ENCODE data around the gene ACSF3.
"Not testable (repeated sequence)": the region's sequence is repeated elsewhere in the genome, so short reads cannot be mapped to it uniquely, and the experiment has no call there.

Gene ACSF3

DNA sequence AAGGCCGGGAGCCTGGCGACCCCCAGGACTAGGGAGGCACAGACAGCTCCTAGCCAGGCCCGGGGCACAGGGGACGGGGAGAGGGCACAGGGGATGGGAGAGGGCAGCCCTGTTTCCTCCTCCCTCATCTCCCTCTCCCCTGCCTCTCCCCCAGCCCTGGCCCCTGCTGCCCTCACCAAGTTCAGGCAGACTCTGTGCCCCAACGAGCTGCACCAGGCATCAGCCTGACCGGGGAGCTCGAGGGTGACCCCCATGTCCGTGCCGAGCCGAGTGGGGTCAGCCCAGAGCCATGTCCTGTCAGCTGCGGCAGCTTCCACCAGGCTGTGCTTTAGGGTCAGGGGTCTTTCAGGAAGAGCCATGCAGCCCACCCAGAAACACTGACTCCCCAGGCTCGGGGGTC is 83.8 kb downstream of the ACSF3 start:
- DNase-seq = no peak

DNA sequence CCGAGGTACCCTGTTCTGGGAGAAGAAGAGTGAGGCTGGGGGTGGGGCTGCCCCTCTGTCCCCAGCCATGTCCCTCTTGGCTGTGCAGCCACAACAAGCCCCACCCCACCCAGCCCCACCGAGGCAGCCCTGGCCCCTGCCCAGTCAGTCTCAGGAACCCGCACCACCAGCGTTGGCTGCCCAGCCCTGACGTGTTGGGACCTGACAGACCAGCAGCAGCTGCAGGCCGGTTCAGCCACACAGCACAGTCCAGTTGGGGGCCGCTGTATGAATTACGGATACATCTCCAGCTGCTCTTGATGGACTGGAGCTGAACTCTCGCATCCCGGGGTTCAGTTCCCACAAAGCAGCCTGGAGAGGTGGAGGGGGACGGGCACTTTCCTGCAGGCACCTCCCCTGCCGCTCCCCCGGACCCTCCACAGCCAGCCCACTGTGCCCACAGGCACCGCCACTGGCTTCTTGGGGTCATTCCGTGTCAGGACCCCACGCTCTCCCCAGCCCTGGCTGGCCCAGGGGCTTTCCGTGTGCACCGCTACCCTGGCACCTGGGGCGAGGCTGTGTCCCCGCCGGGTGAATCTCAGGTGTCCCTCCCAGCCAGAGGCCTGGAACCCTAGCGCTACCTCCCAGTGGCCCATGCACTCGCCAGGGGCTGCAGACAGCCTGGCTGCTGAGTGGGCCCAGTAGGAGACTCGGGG is 84.9 kb downstream of the ACSF3 start:
- DNase-seq = no peak

DNA sequence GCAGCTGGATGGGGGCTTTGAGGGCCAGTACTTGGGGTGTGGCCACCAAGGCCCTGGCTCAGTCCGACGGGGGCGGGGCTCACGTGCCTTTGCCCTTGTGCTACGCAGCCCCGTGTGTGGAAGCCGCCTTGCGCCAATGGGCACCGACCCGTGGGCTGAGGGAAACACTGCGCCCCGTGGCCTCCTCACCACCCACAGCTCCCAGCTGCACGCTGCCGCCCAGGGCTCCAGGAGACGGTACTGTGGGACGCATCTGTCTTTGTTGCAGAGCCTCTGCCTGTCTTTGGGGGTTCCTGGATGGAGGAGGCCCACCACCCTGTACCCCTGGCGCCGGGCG is 85.5 kb downstream of the ACSF3 start:
- DNase-seq = no peak

DNA sequence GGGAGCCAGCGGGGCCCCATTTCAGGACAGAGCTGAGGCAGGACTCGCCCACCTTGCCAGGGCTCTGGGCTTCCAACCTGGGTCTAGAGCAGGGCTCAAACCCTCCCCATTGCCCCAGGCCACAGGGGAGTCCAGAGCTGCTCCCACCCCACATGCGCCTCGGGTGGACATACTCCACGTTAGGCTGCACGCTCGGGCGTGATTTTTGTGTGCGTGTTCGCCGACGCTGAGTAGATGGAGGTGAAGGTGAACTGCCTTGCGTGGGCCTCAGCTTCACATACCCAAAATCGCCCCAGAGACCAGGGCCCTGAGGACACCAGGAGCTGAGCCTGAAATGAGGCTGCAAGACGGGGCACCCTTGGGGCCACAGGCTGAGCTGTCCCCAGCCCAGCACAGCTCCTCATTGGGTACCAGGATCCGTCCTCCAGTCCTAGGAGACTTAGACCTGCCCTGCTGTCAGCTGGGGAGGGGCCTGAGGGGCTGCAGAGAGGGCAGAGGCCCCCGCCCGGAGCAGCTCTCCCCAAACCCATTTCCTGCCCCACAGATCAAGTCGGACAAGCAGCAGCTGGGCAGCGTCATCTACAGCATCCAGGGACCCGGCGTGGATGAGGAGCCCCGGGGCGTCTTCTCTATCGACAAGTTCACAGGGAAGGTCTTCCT is 86.1 kb downstream of the ACSF3 start:
- DNase-seq = no peak

DNA sequence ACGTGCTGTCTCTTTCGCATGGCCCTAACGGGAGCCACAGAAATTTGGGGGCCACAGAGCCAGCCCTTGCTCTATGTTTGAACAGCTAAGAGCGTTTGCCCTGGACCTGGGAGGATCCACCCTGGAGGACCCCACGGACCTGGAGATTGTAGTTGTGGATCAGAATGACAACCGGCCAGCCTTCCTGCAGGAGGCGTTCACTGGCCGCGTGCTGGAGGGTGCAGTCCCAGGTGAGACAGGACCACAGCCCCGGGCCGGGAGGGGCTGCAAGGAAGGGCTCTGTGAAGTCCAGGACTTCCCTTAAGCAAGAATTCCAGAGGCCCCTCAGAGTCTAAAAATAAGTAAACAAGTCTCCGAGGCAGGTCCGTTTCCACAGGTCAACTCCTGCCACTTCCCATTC is 89.8 kb downstream of the ACSF3 start:
- DNase-seq = no peak

DNA sequence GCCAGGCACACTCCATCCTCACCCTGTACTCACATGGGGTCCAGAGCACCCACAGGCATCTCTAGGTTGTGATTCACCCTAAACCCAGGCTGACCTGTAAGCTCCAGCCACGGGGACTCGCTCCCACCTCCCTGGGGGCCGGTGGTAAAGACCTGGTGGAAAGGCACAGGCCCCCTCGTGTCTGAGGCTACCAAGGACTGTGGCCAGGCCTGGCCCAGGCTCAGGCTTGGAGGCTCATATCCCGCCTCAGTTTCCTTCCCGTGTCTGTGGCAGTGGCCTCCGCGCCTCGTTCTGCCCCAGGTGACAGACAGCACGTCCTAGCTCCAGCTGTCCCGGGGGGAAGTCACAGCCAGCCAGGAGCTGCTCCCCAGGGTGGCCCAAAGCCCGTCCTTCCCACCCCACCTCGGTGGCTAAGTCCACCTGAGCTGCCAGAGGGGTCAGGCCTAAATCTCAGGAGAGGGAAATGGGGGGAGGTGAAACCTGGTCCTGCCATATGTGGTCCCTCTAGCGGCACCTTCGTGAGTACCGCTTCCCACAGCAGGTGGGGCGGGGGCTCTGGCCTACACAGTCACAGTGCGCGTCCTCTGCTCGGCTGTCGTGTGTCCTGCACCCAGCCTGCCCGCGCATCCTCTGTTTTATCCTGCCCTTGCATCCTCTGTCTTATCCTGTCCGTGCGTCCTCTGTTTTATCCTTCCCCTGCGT is 90.5 kb downstream of the ACSF3 start:
- no peak for DNase-seq

DNA sequence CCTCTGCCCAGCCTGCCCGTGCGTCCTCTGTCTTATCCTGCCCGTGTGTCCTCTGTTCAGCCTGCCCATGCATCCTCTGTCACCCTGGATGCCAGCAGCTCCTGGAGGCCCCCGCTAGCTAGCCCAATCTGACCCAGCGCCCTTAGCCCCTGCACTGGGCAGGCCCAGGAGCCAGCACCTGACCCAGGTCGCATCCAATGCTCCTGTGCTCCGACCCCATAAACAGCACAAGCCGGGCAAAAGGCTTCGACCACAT is 91.0 kb downstream of the ACSF3 start:
- DNase-seq = no peak

DNA sequence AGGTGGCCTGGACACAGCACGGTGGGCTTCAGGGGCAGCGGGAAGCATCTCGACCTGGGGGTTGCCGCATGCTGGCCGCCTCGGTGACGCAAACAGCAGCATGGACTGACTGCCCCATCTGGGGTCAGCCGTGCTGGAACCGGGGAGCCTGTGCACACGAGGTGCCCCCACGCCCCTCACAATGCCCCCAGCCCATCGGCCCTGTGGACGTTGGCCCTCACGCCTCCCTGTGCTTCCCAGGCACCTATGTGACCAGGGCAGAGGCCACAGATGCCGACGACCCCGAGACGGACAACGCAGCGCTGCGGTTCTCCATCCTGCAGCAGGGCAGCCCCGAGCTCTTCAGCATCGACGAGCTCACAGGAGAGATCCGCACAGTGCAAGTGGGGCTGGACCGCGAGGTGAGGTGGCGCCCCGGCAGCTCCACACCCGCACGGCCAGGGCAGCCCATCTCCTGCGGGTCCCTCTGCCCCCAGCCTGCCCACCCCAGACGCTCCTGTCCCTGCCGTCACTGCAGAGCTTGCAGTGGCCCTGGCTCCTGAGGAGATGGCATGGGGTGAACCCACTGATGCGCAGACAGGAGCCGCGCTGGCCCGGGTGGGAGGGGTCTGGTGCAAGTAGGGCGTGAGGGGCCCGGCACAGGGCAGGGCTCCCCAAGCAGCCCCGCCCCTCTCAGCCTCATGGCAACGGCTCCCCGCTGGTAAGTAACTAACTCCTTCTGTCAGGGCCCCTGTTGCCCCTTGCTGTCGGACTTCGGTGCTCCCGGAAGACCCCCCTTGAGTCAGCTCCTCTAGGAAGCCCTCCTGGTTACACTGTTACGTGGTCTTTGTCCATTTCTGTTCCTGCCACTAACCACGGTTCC is 91.5 kb downstream of the ACSF3 start:
- DNase-seq = no peak

DNA sequence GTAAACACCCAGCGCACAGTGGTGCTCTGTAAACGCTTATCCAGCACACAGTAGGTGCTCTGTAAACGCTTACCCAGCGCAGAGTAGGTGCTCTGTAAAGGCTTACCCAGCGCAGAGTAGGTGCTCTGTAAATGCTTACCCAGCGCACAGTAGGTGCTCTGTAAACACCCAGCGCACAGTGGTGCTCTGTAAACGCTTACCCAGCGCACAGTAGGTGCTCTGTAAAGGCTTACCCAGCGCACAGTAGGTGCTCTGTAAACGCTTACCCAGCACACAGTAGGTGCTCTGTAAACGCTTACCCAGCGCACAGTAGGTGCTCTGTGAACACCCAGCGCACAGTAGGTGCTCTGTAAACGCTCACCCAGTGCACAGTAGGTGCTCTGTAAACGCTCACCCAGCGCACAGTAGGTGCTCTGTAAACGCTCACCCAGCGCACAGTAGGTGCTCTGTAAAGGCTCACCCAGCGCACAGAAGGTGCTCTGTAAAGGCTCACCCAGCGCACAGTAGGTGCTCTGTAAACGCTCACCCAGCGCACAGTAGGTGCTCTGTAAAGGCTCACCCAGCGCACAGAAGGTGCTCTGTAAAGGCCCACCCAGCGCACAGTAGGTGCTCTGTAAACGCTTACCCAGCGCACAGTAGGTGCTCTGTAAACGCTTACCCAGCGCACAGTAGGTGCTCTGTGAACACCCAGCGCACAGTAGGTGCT is 92.4 kb downstream of the ACSF3 start:
- DNase-seq = not testable (repeated sequence)

DNA sequence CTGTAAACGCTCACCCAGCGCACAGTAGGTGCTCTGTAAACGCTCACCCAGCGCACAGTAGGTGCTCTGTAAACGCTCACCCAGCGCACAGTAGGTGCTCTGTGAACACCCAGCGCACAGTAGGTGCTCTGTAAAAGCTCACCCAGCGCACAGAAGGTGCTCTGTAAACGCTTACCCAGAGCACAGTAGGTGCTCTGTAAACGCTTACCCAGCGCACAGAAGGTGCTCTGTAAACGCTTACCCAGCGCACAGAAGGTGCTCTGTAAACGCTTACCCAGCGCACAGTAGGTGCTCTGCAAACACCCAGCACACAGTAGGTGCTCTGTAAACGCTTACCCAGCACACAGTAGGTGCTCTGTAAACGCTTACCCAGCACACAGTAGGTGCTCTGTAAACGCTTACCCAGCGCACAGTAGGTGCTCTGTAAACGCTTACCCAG is 93.0 kb downstream of the ACSF3 start:
- not testable (repeated sequence) for DNase-seq

DNA sequence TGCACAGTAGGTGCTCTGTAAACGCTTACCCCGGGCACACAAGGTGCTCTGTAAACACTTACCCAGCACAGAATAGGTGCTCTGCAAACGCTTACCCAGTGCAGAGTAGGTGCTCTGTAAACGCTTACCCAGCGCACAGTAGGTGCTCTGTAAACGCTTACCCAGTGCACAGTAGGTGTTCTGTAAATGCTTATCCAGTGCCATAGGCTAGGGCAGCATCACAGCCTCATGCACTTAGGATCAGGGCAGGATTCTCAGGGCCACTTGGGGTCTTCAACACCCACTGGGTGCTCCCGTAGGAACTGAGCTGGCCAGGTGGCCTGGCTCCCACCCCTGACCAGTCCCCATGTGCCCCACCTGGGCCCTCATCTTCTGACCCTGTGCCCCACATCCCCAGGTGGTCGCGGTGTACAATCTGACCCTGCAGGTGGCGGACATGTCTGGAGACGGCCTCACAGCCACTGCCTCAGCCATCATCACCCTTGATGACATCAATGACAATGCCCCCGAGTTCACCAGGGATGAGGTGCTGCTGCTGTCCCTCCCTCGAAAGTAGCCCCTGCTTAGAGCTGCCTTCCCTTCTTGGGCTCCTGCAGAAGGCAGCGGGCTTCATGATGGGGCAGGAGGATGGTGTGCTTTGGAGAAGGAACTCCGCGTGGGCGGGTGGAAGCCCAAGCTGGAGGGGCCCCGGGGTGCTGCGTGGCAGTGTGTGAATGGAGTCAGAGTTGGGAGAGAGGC is 93.5 kb downstream of the ACSF3 start:
- DNase-seq = no peak

DNA sequence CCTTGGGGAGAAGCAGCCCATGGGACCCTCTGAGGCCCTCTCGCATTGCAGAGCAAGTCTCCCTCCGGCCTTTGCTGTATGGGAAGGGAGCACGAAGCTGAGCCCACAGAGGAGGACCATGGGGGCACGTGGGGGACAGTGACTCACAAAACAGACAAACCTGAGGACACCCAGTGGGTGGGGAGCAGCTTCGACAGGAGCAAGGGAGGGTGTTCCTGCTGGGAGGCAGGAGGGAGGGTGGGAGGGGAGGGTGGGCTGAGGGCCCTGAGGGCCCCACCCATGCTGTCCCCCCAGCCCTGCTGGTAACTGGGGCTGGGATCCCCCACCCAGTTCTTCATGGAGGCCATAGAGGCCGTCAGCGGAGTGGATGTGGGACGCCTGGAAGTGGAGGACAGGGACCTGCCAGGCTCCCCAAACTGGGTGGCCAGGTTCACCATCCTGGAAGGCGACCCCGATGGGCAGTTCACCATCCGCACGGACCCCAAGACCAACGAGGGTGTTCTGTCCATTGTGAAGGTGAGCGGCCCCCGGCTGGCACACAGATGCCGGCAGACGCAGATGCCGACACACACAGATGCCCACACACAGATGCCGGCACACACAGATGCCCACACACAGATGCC is 94.2 kb downstream of the ACSF3 start:
- no peak for DNase-seq

DNA sequence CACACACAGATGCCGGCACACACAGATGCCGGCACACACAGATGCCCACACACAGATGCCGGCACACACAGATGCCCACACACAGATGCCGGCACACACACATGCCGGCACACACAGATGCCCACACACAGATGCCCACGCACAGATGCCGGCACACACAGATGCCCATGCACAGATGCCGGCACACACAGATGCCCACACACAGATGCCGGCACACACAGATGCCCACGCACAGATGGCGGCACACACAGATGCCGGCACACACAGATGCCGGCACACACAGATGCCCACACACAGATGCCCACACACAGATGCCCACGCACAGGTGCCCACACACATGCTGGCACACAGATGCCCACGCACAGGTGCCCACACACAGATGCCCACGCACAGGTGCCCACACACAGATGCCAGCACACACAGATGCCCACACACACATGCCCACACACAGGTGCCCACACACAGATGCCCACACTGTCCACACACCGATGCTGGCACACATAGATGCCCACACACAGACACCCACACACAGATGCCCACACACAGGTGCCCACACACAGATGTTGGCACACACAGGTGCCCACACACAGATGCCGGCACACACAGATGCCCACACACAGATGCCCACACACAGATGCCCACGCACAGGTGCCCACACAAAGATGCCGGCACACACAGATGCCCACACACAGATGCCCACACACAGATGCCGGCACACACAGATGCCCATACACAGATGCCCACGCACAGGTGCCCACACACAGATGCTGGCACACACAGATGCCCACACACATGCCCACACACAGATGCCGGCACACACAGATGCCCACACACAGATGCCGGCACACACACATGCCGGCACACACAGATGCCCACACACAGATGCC is 95.1 kb downstream of the ACSF3 start:
- not testable (repeated sequence) for DNase-seq

DNA sequence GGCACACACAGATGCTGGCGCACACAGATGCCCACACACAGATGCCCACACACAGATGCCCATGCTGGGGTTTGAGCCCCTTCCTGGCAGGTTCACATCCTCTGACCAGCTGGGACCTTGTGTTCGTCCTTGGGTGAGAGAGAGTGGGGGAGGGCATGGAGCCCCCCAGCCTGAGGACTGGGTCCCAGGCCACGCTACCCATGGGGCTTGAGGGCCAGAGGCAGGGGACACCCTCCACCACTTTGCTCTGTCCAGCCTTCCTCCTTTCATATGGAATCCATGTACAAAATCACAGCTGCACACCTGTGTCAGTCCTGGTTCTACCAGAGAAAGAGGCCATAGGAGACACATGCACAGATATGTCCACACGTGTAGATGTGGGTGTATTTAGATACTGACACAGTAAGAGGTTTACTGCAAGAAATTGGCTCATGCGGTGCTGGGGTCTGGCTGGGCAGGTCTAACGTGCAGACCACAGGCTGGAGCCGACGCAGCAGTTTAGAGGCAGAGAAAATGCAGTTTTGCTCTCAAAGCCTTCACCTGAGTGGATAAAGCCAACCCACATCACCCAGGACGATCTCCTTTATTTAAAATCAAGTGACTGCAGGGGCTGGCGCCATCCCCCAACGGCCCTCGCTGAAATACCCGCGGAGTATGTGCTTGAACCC is 95.8 kb downstream of the ACSF3 start:
- no peak for DNase-seq

DNA sequence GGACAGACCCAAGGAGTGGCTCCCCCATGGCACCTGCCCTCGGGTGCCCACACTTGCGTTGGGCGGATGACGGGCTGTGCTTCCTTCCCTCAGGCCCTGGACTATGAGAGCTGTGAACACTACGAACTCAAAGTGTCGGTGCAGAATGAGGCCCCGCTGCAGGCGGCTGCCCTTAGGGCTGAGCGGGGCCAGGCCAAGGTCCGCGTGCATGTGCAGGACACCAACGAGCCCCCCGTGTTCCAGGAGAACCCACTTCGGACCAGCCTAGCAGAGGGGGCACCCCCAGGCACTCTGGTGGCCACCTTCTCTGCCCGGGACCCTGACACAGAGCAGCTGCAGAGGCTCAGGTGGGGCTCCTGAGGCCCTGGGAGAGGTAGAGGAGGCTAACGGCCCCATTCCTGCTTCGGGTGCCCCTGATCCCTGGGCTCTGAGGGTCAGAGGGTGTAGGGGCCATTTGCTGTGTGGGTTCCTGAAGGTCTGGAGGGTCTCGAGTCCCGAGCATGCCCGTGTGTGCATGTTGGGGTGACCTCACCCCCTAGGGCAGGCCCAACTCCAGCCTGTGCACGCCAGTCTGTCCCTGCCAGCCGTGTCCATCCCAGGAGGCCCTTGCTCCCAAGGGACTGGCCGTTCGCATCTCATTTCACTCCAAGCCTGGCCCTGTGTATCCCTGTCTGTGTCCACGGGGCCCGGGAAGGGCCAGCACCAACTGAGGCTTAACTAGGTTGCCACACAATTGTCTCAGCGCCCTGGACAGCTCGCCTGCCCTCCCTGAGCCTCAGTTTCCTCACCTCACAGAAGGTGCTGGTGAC is 96.7 kb downstream of the ACSF3 start:
- DNase-seq = no peak

DNA sequence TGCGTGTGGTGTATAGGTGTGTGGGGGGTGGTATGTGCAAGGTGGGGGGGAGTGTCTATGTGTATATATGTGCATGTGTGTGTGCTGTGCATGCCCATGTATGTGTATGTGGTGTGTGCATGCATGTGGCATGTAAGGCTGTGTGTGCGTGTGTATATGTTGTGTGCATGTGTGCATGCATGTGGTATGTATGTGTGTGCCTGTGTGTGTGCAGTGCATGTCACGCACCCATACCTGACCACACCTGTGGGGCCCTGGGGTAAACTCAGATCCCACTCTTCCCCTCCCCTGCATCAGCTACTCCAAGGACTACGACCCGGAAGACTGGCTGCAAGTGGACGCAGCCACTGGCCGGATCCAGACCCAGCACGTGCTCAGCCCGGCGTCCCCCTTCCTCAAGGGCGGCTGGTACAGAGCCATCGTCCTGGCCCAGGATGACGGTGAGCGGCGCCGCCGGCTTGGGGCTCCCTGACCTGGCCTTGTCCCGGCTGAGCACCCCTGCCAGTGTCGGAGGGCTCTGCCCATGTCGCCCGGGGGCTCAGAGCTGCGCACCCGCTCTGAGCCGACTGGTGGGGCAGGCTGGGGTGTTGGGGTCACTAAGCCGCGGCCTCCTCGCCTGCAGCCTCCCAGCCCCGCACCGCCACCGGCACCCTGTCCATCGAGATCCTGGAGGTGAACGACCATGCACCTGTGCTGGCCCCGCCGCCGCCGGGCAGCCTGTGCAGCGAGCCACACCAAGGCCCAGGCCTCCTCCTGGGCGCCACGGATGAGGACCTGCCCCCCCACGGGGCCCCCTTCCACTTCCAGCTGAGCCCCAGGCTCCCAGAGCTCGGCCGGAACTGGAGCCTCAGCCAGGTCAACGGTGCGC is 97.6 kb downstream of the ACSF3 start:
- no peak for DNase-seq

DNA sequence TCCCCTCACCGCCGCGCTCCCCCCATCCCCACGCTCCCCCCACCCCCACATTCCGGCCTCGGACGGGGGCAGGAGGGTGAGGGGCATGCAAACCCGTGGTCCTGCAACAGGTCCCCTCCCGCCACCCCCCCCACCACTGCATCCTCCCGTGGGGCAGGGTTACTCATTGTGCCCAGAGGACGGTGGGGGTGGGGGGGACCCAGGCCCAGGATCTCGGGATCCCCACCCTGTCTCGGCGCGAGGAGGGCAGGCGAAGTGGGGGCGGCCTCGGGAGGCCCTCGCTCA is 98.2 kb downstream of the ACSF3 start:
- DNase-seq = no peak

DNA sequence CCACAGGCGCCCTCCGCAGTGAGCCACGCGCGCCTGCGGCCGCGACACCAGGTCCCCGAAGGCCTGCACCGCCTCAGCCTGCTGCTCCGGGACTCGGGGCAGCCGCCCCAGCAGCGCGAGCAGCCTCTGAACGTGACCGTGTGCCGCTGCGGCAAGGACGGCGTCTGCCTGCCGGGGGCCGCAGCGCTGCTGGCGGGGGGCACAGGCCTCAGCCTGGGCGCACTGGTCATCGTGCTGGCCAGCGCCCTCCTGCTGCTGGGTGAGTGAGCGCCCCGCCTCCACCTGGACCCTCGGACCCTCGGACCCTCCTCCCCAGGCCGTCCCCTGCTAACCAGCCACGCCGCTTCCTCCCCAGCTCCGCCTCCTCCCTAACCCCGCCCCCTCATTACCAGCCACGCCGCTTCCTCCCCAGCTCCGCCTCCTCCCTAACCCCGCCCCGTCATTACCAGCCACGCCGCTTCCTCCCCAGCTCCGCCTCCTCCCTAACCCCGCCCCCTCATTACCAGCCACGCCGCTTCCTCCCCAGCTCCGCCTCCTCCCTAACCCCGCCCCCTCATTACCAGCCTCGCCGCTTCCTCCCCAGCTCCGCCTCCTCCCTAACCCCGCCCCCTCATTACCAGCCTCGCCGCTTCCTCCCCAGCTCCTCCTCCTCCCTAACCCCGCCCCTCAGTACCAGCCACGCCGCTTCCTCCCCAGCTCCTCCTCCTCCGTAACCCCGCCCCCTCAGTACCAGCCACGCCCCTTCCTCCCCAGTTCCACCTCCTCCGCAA is 98.7 kb downstream of the ACSF3 start:
- DNase-seq = peak; percentile 86
